HG03439 (cell line): Measurements from ENCODE around the gene HBG2.
"Not testable (repeated sequence)": the region's sequence is repeated elsewhere in the genome, so short reads cannot be mapped to it uniquely, and the experiment has no call there.

Experiments used
- ATAC-seq: cut with Tn5 transposase; IDR thresholded peaks from one replicate; pipeline ENCODE4 v1.9.1; 2021; ENCODE audit warnings: mild to moderate bottlenecking, moderate library complexity; ENCODE audit not compliant: unreplicated experiment

Gene HBG2

DNA sequence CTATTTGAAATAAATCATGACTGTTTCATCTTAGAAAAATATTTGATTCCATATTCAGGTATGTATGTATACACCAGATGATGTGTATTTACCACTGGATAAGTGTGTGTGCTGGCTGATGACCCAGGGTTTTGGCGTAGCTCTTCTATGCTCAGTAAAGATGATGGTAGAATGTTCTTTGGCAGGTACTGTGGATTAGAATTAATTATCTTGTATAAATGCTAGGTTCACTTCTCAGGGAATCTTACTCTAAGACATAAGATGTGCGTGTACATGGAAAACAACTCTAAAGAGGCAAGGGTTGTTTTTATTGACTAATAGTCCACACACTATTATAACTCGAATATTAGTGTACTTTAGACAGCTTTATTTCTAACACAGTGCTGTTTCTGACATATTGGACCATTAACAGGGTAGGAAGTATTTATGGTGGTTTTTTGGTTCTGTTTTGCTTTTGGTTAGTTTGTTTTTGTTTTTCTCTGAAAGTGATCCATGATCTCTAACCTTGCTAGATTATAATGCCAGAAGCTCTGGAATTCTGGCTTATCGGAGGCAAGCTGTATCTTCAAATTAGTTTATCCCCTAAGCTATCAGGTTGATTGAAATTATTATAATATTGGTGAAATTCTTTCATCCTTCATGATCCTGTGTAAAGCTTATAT lies 3.9 kb downstream of the HBG2 start:
- no peak for ATAC-seq

DNA sequence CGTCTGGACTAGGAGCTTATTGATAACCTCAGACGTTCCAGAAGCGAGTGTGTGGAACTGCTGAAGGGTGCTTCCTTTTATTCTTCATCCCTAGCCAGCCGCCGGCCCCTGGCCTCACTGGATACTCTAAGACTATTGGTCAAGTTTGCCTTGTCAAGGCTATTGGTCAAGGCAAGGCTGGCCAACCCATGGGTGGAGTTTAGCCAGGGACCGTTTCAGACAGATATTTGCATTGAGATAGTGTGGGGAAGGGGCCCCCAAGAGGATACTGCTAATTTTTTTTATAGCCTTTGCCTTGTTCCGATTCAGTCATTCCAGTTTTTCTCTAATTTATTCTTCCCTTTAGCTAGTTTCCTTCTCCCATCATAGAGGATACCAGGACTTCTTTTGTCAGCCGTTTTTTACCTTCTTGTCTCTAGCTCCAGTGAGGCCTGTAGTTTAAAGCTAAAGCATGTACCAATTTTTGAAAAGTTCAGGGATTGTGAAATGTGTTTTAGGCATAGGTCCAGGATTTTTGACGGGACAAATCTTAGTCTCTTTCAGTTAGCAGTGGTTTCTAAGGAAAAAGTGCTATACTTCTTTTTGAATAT lies 4.7 kb downstream of the HBG2 start, which contains the start of gene HBG1:
HBG1 (minus strand) TSS at position 51 of the 590 bp plus-strand sequence. CDS start 53 bp downstream, outside the sequence.
- not testable (repeated sequence) for ATAC-seq

DNA sequence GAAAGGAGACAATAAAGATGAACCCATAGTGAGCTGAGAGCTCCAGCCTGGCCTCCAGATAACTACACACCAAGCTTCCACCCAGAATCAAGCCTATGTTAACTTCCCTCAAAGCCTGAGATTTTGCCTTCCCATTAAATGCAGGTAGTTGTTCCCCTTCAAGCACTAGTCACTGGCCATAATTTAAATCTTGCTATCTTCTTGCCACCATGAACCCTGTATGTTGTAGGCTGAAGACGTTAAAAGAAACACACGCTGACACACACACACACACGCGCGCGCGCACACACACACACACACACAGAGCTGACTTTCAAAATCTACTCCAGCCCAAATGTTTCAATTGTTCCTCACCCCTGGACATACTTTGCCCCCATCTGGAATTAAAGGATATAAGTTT lies 6.1 kb downstream of the HBG2 start:
- not testable (repeated sequence) for ATAC-seq

DNA sequence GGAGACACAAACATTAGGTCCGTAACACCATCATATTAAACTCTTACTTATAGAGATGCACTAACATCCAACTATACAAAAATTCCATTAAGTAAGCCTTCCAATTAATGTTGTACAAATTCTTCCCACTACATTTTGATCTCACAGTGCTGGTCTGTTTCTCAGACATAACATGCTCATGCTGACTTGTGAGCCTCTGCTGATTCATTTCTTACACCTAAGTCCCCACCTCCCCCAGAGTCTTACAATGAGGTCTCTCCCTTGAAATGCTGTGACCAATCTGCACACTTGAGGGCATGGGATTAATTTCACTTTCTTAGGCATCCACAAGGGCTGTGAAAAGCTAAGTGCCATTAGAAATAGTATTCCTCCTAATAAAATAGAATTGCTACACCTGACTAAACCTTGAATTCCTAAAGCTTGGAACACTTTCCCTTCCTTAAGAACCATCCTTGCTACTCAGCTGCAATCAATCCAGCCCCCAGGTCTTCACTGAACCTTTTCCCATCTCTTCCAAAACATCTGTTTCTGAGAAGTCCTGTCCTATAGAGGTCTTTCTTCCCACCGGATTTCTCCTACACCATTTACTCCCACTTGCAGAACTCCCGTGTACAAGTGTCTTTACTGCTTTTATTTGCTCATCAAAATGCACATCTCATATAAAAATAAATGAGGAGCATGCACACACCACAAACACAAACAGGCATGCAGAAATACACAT lies 6.9 kb downstream of the HBG2 start:
- ATAC-seq = no peak

- ATAC-seq = no peak
Observed at GRCh38 chr11:5246772-5247471, 7.7 kb downstream of the HBG2 start.

- ATAC-seq = no peak
Observed at GRCh38 chr11:5245155-5245554, 9.4 kb downstream of the HBG2 start.

DNA sequence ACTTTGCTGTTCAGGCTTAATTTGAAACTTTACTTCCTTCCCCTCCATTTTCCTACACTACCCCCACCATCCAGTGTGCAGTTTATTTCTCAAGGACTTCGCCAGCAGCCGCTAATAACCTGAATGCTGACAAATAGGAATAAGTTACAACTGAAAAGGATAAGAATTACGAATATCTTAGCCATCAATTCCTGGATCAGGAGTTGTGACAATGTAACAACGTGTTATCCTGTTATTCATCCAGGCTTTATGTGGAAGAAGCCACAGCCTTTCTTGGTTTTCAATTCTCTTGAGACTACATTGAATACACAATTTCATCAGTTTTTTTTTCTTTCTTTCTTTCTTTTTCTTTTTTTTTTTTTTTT lies 10.8 kb downstream of the HBG2 start:
- no peak for ATAC-seq

GRCh38 chr11:5242933-5243815 lies 11.4 kb downstream of the HBG2 start:
- no peak for ATAC-seq

DNA sequence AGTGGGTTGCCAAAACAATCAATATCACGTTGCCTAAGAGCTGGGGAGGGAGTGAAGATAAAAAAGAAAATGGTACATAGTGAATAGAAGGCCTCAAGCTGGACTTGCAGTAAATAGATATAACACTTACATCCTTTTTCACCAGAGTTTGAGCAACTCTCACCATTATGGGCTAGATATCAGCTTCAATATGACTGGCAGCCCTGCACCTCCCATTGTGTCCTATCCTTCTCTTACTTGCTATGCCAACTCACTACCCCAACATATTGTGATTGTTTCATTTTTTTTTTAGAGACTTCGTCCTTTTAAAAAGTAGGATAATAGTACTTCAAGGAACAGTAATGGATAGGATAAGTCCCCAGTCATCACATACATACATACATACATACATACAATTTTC lies 12.4 kb downstream of the HBG2 start:
- ATAC-seq = no peak

- ATAC-seq = no peak
Observed at GRCh38 chr11:5241458-5241857, 13.1 kb downstream of the HBG2 start.

- ATAC-seq = no peak
Observed at GRCh38 chr11:5240458-5240857, 14.1 kb downstream of the HBG2 start.

- no peak for ATAC-seq
Observed at GRCh38 chr11:5240056-5240455, 14.5 kb downstream of the HBG2 start.

GRCh38 chr11:5239046-5239445 lies 15.5 kb downstream of the HBG2 start:
- no peak for ATAC-seq

GRCh38 chr11:5238486-5238885 lies 16.1 kb downstream of the HBG2 start:
- ATAC-seq = no peak

DNA sequence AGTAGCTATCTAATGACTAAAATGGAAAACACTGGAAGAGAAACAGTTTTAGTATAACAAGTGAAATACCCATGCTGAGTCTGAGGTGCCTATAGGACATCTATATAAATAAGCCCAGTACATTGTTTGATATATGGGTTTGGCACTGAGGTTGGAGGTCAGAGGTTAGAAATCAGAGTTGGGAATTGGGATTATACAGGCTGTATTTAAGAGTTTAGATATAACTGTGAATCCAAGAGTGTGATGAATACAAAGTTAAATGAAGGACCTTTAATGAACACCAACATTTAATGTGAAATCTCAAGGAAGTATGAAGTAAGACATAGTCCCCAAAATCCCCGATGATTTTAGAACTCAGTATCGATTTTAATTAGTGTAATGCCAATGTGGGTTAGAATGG lies 17.2 kb downstream of the HBG2 start:
- no peak for ATAC-seq

DNA sequence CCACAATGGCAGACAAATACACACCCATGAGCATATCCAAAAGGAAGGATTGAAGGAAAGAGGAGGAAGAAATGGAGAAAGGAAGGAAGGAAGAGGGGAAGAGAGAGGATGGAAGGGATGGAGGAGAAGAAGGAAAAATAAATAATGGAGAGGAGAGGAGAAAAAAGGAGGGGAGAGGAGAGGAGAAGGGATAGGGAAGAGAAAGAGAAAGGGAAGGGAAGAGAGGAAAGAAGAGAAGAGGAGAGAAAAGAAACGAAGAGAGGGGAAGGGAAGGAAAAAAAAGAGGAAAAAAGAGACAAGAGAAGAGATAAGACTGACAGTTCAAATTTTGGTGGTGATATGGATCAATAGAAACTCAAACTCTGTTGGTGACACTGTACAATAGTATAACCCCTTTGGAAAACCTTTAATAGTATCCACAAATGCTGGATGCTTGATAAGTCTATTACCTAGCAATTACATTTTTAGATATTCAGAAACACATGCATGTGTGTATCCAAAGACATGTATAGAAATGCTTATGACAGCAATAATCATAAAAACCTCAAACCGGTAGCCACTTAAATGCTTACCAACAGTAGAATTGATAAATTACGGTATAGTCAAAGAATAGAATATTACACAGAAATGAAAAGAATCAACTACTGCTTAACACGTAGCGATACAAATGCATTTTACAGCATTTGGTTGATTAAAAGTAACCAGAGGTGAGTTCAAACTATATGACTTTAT lies 19.1 kb downstream of the HBG2 start:
- no peak for ATAC-seq

- ATAC-seq = peak; percentile 72
Observed at GRCh38 chr11:5234381-5234834, 20.2 kb downstream of the HBG2 start, which contains the start of gene HBD. Gene HBD, minus strand, starts transcription at chr11:5234483. Its CDS starts 50 bp downstream, at chr11:5234433.

DNA sequence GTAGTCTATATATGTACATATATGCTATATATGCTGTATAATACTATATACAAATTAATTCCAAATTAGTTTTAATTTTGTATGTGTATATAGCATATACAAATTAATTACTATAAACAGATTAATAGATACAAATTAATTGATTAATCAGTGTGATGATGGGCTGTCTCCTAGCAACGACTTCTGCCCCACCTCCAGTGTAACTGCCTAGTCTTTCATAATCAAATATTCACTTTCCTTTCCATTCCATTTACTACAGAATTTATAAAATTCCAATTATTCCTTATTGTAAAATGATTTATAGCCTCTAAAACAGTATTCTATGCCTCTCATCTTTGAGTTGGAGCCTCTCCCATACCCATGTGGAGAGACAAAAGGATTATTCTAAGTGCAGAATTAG lies 21.3 kb downstream of the HBG2 start:
- ATAC-seq = no peak

DNA sequence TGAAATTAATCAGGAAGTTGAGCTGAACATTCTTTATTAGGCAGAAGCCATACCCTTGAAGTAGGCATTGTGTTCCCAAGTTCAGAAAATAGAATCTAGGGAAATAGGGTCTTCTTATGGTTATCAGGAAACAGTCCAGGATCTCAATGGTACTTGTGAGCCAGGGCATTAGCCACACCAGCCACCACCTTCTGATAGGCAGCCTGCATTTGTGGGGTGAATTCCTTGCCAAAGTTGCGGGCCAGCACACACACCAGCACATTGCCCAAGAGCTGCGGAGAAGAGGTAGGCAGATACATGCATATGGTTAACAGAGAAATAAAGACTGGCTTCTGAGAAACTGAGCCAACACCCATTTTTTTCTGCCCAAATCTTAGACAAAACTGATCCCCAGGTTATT lies 21.8 kb downstream of the HBG2 start:
- ATAC-seq = no peak

- ATAC-seq = no peak
Observed at GRCh38 chr11:5232176-5232575, 22.4 kb downstream of the HBG2 start.
